ENCODE results near the gene TNNI3K.

Gene TNNI3K

GRCh38 chr1:74545821-74546220, 310.6 kb downstream of the TNNI3K start:
- TF ChIP-seq, protein P1, sequence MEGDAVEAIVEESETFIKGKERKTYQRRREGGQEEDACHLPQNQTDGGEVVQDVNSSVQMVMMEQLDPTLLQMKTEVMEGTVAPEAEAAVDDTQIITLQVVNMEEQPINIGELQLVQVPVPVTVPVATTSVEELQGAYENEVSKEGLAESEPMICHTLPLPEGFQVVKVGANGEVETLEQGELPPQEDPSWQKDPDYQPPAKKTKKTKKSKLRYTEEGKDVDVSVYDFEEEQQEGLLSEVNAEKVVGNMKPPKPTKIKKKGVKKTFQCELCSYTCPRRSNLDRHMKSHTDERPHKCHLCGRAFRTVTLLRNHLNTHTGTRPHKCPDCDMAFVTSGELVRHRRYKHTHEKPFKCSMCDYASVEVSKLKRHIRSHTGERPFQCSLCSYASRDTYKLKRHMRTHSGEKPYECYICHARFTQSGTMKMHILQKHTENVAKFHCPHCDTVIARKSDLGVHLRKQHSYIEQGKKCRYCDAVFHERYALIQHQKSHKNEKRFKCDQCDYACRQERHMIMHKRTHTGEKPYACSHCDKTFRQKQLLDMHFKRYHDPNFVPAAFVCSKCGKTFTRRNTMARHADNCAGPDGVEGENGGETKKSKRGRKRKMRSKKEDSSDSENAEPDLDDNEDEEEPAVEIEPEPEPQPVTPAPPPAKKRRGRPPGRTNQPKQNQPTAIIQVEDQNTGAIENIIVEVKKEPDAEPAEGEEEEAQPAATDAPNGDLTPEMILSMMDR (IDR thresholded peaks at IDR 0.05): no peak

- TF ChIP-seq, protein P1 (IDR thresholded peaks at IDR 0.05): no peak
These were observed 314.0 kb downstream of the TNNI3K start for GRCh38 chr1:74548961-74549750.

GRCh38 chr1:74549932-74550331, 314.7 kb downstream of the TNNI3K start:
- TF ChIP-seq, protein P1 (IDR thresholded peaks at IDR 0.05): no peak

DNA sequence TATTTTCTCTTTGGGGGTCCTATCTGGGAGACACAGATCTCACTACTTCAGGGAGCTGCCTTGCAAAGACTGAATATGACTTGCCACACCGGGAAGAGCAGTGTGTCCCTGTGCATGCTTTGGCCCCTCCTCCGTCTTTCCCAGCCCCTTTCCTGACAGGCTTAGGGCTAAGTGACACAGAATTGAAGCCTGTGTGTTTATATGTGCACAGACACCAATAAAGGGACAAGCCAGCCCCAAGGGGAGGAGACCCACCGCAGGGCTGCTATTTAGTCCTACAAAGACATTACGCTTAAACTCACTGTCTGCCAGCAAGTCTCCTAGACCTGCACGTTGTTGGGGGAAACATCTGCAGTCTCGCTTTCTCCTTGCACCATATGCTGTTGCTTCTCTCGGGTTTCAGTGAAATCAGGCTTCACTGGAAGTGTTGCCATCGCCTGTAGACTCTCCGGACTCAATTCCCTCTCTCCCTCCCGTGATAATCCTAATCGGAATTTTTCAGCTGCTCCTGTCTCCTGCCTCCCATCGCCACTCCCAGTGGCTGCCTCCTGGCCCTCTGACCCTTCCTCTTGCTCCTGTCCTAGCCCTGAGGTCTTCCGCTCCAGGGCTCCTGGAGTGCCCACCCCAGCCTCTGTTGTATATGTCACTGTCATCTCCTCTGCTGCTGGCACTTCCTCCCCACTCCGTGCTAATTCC, 335.8 kb downstream of the TNNI3K start:
- TF ChIP-seq, protein P1 (IDR thresholded peaks at IDR 0.05): no peak

DNA sequence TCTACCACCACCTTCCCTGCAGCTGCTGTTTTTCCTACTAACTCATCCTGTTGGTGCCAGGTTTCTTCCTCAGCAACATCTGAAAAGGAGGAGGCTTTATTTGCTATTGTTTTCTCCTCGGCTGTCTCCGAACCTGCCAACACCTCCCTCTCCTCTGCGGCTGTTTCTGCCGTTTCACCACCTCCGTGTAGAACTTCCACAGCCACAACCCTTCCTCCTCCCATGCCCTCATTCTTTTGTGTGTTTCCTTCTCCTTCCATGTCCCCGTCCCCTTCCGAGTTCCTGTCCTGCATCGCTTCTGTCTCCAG, 336.3 kb downstream of the TNNI3K start:
- TF ChIP-seq, protein P1 (IDR thresholded peaks at IDR 0.05): no peak

- TF ChIP-seq, protein P1 (IDR thresholded peaks at IDR 0.05): no peak
These were observed 336.7 kb downstream of the TNNI3K start for GRCh38 chr1:74571891-74572290.

GRCh38 chr1:74578101-74578500, 342.9 kb downstream of the TNNI3K start:
- TF ChIP-seq, protein P1 (IDR thresholded peaks at IDR 0.05): no peak
